Nucleus accumbens (tissue), 56 donors: ENCODE results near the gene TMEM129.

Experiments
- DNase-seq, 56 donors: peaks; one replicate each; lab custom pipeline; 2025; lab: John Stamatoyannopoulos, UW

The TMEM129 gene

GRCh38 chr4:1721003-1721665 lies at the start of gene TMEM129, which contains the start of gene TACC3:
Gene TMEM129 (minus strand): TSS chr4:1721323. CDS start chr4:1720837, 486 bp downstream.
Gene TACC3 (plus strand): TSS chr4:1721521. CDS start chr4:1723422, 1,901 bp downstream.
- peak; percentile 56 to 98 (median 93) for DNase-seq

GRCh38 chr4:1770791-1771231 lies 49.7 kb upstream of the TMEM129 start:
- DNase-seq: no peak

- DNase-seq: peak in 30 of 56 donors; percentile 10 to 82 (median 46)
These were observed 49.1 kb upstream of the TMEM129 start for GRCh38 chr4:1770245-1770644.

- no peak for DNase-seq
These were observed 48.6 kb upstream of the TMEM129 start for GRCh38 chr4:1769692-1770091.

GRCh38 chr4:1768367-1769034 lies 47.4 kb upstream of the TMEM129 start:
- no peak for DNase-seq

- no peak for DNase-seq
These were observed 46.7 kb upstream of the TMEM129 start for GRCh38 chr4:1767770-1768366.

GRCh38 chr4:1767061-1767769 lies 46.1 kb upstream of the TMEM129 start:
- peak in 18 of 56 donors; percentile 19 to 72 (median 46) for DNase-seq

- peak in 4 of 56 donors; percentile 6 to 36 (median 16) for DNase-seq
These were observed 45.3 kb upstream of the TMEM129 start for GRCh38 chr4:1766106-1767060.

- DNase-seq: no peak
These were observed 44.4 kb upstream of the TMEM129 start for GRCh38 chr4:1765409-1766072.

GRCh38 chr4:1764670-1765069 lies 43.5 kb upstream of the TMEM129 start:
- no peak for DNase-seq

- peak in 30 of 56 donors; percentile 13 to 69 (median 40) for DNase-seq
These were observed 42.5 kb upstream of the TMEM129 start for GRCh38 chr4:1763550-1764080.

- DNase-seq: peak in 1 of 56 donors; percentile 23
These were observed 42.0 kb upstream of the TMEM129 start for GRCh38 chr4:1763070-1763549.

- DNase-seq: no peak
These were observed 41.3 kb upstream of the TMEM129 start for GRCh38 chr4:1762264-1763010.

- no peak for DNase-seq
These were observed 40.1 kb upstream of the TMEM129 start for GRCh38 chr4:1761130-1761689.

GRCh38 chr4:1760521-1761071 lies 39.5 kb upstream of the TMEM129 start:
- peak in 4 of 56 donors; percentile 9 to 60 (median 26) for DNase-seq

- DNase-seq: no peak
These were observed 38.7 kb upstream of the TMEM129 start for GRCh38 chr4:1759818-1760223.

GRCh38 chr4:1759170-1759817 lies 38.2 kb upstream of the TMEM129 start:
- DNase-seq: no peak
